Sigmoid colon (tissue), 4 donors: ENCODE data around the gene GJD2.

Experiments
- EP300 ChIP-seq, 4 donors: sonication (generic); formaldehyde crosslinking; IDR thresholded peaks; one replicate each; pipeline ENCODE4 v1.6.1; 2017; ENCODE audit warnings: antibody characterized with exemption in 4 of 4
- POLR2AphosphoS5 ChIP-seq, 4 donors: sonication (generic); formaldehyde crosslinking; IDR thresholded peaks; one replicate each; pipeline ENCODE4 v1.6.1; 2017; ENCODE audit warnings: antibody characterized with exemption in 4 of 4
- TF ChIP-seq, protein P1 (sequence below), 4 experiments: fragments of 450-650 bp in 3 of 4; fragments of 200-600 bp in 1 of 4; IDR thresholded peaks; one replicate each; pipeline ENCODE4 v1.5.1; 2016 to 2019; ENCODE audit warnings: antibody characterized with exemption in 4 of 4, mild to moderate bottlenecking in 3 of 4, moderate library complexity in 2 of 4

DNA sequence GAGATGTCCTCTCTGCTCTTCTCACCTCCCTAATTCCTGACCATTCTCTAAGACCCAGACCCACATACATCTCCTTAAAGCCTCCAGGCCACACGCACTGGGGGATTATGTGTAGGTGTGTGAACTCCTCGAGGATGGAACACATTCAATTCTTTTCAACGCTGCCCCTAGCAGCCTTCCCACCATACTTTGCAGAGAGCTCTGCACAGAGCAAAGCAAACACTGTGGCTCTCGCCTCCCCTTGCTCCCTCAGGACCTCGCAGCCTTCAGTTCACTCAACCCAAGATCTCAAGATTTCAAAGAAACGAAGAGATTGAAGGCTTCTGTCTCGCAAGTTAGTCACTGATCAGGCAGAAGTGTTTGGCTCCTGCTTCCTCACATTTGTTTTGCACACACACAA lies 34.5 kb upstream of the GJD2 start:
- no peak for TF ChIP-seq POLR2AphosphoS5 (IDR thresholded peaks at IDR 0.05)
- TF ChIP-seq, protein P1, sequence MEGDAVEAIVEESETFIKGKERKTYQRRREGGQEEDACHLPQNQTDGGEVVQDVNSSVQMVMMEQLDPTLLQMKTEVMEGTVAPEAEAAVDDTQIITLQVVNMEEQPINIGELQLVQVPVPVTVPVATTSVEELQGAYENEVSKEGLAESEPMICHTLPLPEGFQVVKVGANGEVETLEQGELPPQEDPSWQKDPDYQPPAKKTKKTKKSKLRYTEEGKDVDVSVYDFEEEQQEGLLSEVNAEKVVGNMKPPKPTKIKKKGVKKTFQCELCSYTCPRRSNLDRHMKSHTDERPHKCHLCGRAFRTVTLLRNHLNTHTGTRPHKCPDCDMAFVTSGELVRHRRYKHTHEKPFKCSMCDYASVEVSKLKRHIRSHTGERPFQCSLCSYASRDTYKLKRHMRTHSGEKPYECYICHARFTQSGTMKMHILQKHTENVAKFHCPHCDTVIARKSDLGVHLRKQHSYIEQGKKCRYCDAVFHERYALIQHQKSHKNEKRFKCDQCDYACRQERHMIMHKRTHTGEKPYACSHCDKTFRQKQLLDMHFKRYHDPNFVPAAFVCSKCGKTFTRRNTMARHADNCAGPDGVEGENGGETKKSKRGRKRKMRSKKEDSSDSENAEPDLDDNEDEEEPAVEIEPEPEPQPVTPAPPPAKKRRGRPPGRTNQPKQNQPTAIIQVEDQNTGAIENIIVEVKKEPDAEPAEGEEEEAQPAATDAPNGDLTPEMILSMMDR (IDR thresholded peaks at IDR 0.05) = no peak
- no peak for TF ChIP-seq EP300 (IDR thresholded peaks at IDR 0.05)
